HCT116 (cell line): ENCODE data around the gene ZZZ3.

ENCODE experiments used
- EGR1 ChIP-seq: IDR thresholded peaks from 2 replicates; pipeline ENCODE4 v1.6.1; 2012; ENCODE audit warnings: low read depth
- EZH2 ChIP-seq: fragments of 200-600 bp; sonication (generic); IDR thresholded peaks from 2 replicates; pipeline ENCODE4 v1.6.1; 2017; ENCODE audit warnings: antibody characterized with exemption, mixed run types
- EZH2phosphoT487 ChIP-seq: fragments of 200-600 bp; IDR thresholded peaks from 2 replicates; pipeline ENCODE4 v1.6.1; 2018; ENCODE audit warnings: antibody characterized with exemption, borderline replicate concordance
- JUND ChIP-seq: IDR thresholded peaks from 2 replicates; pipeline ENCODE4 v1.6.1; 2012
- RAD21 ChIP-seq: IDR thresholded peaks from 2 replicates; pipeline ENCODE4 v1.6.1; 2012; ENCODE audit warnings: low read depth, mild to moderate bottlenecking
- SIN3A ChIP-seq: IDR thresholded peaks from 2 replicates; pipeline ENCODE4 v1.6.1; 2012; ENCODE audit warnings: low read depth
- YY1 ChIP-seq: IDR thresholded peaks from 2 replicates; pipeline ENCODE4 v1.6.1; 2011; ENCODE audit warnings: low read length, low read depth, moderate library complexity, mild to moderate bottlenecking; ENCODE audit not compliant: insufficient replicate concordance; ENCODE audit errors: extremely low read depth
- TF ChIP-seq, protein P1 (sequence below), 3 experiments: fragments of 200-600 bp in 1 of 3; sonication (generic) in 1 of 3; IDR thresholded peaks in 2 of 3; conservative IDR thresholded peaks in 1 of 3; 2 replicates each; pipeline ENCODE4 v1.5.1; 2012 to 2017; ENCODE audit warnings: low read depth in 2 of 3, low read length in 2 of 3, antibody characterized with exemption in 1 of 3, borderline replicate concordance in 1 of 3, control low read depth in 1 of 3, mild to moderate bottlenecking in 1 of 3, mixed read lengths in 1 of 3, mixed run types in 1 of 3, moderate library complexity in 1 of 3; ENCODE audit not compliant: insufficient read depth in 1 of 3
- TF ChIP-seq, protein P2 (sequence below): IDR thresholded peaks from 2 replicates; pipeline ENCODE4 v1.6.1; 2011; ENCODE audit warnings: mild to moderate bottlenecking, low read length, moderate library complexity; ENCODE audit not compliant: insufficient replicate concordance; ENCODE audit errors: extremely low read depth
- TF ChIP-seq, protein P3 (sequence below): IDR thresholded peaks from 2 replicates; pipeline ENCODE4 v1.6.1; 2012

DNA sequence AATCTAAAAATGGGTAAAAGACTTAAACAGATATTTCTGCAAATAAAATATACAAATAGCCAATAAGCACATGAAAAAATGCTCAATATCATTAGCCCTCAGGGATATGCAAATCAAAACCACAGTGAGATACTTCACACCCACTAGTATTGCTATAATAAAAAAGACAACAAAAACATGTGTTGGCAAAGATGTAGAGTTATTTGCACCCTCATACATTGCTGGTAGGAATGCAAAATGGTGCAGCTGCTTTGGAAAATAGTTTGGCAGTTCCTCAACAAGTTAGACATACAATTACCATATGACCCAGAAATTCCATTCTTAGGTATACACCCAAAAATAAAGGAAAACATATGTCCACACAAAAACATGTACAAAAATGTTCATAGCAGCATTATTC lies 30.2 kb downstream of the ZZZ3 start:
- no peak for TF ChIP-seq EGR1
- TF ChIP-seq, protein P1, sequence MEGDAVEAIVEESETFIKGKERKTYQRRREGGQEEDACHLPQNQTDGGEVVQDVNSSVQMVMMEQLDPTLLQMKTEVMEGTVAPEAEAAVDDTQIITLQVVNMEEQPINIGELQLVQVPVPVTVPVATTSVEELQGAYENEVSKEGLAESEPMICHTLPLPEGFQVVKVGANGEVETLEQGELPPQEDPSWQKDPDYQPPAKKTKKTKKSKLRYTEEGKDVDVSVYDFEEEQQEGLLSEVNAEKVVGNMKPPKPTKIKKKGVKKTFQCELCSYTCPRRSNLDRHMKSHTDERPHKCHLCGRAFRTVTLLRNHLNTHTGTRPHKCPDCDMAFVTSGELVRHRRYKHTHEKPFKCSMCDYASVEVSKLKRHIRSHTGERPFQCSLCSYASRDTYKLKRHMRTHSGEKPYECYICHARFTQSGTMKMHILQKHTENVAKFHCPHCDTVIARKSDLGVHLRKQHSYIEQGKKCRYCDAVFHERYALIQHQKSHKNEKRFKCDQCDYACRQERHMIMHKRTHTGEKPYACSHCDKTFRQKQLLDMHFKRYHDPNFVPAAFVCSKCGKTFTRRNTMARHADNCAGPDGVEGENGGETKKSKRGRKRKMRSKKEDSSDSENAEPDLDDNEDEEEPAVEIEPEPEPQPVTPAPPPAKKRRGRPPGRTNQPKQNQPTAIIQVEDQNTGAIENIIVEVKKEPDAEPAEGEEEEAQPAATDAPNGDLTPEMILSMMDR (IDR thresholded peaks at IDR 0.05 in 2 of 3, conservative IDR thresholded peaks at IDR 0.05 in 1 of 3; ENCODE audit: borderline replicate concordance in 1 of 3, insufficient read depth in 1 of 3, low read depth in 2 of 3, low read length in 2 of 3), result no peak
- TF ChIP-seq SIN3A, result no peak
- TF ChIP-seq, protein P2, sequence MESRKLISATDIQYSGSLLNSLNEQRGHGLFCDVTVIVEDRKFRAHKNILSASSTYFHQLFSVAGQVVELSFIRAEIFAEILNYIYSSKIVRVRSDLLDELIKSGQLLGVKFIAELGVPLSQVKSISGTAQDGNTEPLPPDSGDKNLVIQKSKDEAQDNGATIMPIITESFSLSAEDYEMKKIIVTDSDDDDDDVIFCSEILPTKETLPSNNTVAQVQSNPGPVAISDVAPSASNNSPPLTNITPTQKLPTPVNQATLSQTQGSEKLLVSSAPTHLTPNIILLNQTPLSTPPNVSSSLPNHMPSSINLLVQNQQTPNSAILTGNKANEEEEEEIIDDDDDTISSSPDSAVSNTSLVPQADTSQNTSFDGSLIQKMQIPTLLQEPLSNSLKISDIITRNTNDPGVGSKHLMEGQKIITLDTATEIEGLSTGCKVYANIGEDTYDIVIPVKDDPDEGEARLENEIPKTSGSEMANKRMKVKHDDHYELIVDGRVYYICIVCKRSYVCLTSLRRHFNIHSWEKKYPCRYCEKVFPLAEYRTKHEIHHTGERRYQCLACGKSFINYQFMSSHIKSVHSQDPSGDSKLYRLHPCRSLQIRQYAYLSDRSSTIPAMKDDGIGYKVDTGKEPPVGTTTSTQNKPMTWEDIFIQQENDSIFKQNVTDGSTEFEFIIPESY, result no peak
- TF ChIP-seq JUND, result no peak
- no peak for TF ChIP-seq EZH2
- no peak for TF ChIP-seq YY1
- no peak for TF ChIP-seq EZH2phosphoT487
- TF ChIP-seq, protein P3, sequence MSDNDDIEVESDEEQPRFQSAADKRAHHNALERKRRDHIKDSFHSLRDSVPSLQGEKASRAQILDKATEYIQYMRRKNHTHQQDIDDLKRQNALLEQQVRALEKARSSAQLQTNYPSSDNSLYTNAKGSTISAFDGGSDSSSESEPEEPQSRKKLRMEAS, result no peak
- no peak for TF ChIP-seq RAD21
